Effector memory CD8-positive, alpha-beta T cell (primary cell): ENCODE measurements around the gene EI24.

Experiments
- ATAC-seq: fragments of 150-1000 bp; cut with Tn5 transposase; replicated peaks from 2 replicates; pipeline ENCODE4 v1.10.0; 2021; ENCODE audit warnings: mild to moderate bottlenecking, moderate library complexity
- DNase-seq, 3 experiments: peaks; one replicate each; pipeline ENCODE4 v3.0.0; 2021
- H3K27ac Mint-ChIP-seq, 2 donors: one replicate each; pipeline ENCODE4 v1.8.0; 2022; ENCODE audit warnings: mild to moderate bottlenecking in 2 of 2, mixed read lengths in 2 of 2, moderate library complexity in 2 of 2
- H3K27me3 Mint-ChIP-seq, 2 donors: one replicate each; pipeline ENCODE4 v1.8.0; 2022; ENCODE audit warnings: mixed read lengths in 2 of 2
- H3K36me3 Mint-ChIP-seq: one replicate; pipeline ENCODE4 v1.8.0; 2022; ENCODE audit warnings: mild to moderate bottlenecking, moderate library complexity, mixed read lengths; ENCODE audit not compliant: insufficient read depth
- H3K4me1 Mint-ChIP-seq, 2 donors: one replicate each; pipeline ENCODE4 v1.8.0; 2022; ENCODE audit warnings: low read depth in 2 of 2, mixed read lengths in 2 of 2
- H3K4me3 Mint-ChIP-seq, 2 donors: one replicate each; pipeline ENCODE4 v1.8.0; 2022; ENCODE audit warnings: mild to moderate bottlenecking in 2 of 2, mixed read lengths in 2 of 2, moderate library complexity in 2 of 2
- H3K9me3 Mint-ChIP-seq, 2 donors: one replicate each; pipeline ENCODE4 v1.8.0; 2022; ENCODE audit warnings: mixed read lengths in 2 of 2

Gene EI24

GRCh38 chr11:125588505-125588904 lies 19.2 kb downstream of the EI24 start:
- DNase-seq (no peak), ATAC-seq (no peak)
- Mint-ChIP-seq H3K27me3 (no peaks in the 10 kb centered on the region), H3K4me3 (no peak overlapping the region), H3K9me3 (no peaks in the 10 kb centered on the region), H3K36me3 (peaks cover 34% of the 10 kb centered on the region), H3K27ac (no peak overlapping the region), H3K4me1 (peaks cover 18 to 20% of the 10 kb centered on the region in 2 donors)

- DNase-seq (no peak), ATAC-seq (peak; percentile 21)
- H3K4me3 Mint-ChIP-seq: peak overlapping the region; percentile 90 to 93
- peaks cover 36 to 39% of the 10 kb centered on the region in 2 donors for H3K4me1 Mint-ChIP-seq
- H3K9me3 Mint-ChIP-seq: no peaks in the 10 kb centered on the region
- peak overlapping the region; percentile 97 to 98 for H3K27ac Mint-ChIP-seq
- H3K27me3 Mint-ChIP-seq: no peaks in the 10 kb centered on the region
- peaks cover 22% of the 10 kb centered on the region for H3K36me3 Mint-ChIP-seq
Observed at GRCh38 chr11:125591649-125592304, 22.5 kb downstream of the EI24 start.

- DNase-seq (peak; percentile 98 to 99 (median 98)), ATAC-seq (peak; percentile 91)
- H3K27ac Mint-ChIP-seq: peak within 1 kb of the TSS; percentile 97 to 98
- H3K4me1 Mint-ChIP-seq: peaks cover 36 to 39% of the 10 kb centered on the region in 2 donors
- no peaks in the 10 kb centered on the region for H3K9me3 Mint-ChIP-seq
- no peaks in the 10 kb centered on the region for H3K27me3 Mint-ChIP-seq
- peaks cover 30% of the 10 kb centered on the region for H3K36me3 Mint-ChIP-seq
- peak within 1 kb of the TSS; percentile 90 to 93 for H3K4me3 Mint-ChIP-seq
Observed at GRCh38 chr11:125592305-125593113, 23.2 kb downstream of the EI24 start, which contains the start of gene STT3A. STT3A (plus strand) TSS chr11:125592852; CDS start chr11:125595916, 3,064 bp downstream.

GRCh38 chr11:125593114-125593820 lies 24.0 kb downstream of the EI24 start:
- peaks cover 37% of the 10 kb centered on the region for H3K36me3 Mint-ChIP-seq
- no peak for DNase-seq
- peak overlapping the region; percentile 97 to 98 for H3K27ac Mint-ChIP-seq
- no peaks in the 10 kb centered on the region for H3K27me3 Mint-ChIP-seq
- no peaks in the 10 kb centered on the region for H3K9me3 Mint-ChIP-seq
- peak overlapping the region; percentile 90 to 93 for H3K4me3 Mint-ChIP-seq
- peaks cover 36 to 39% of the 10 kb centered on the region in 2 donors for H3K4me1 Mint-ChIP-seq
- ATAC-seq: no peak

GRCh38 chr11:125594958-125595357 lies 25.7 kb downstream of the EI24 start:
- Mint-ChIP-seq H3K27ac (no peak overlapping the region), H3K36me3 (peaks cover 54% of the 10 kb centered on the region), H3K27me3 (no peaks in the 10 kb centered on the region), H3K4me3 (no peak overlapping the region), H3K9me3 (no peaks in the 10 kb centered on the region), H3K4me1 (peaks cover 36 to 38% of the 10 kb centered on the region in 2 donors)
- DNase-seq (no peak), ATAC-seq (no peak)

- no peaks in the 10 kb centered on the region for H3K27me3 Mint-ChIP-seq
- H3K27ac Mint-ChIP-seq: no peak overlapping the region
- no peak overlapping the region for H3K4me3 Mint-ChIP-seq
- no peaks in the 10 kb centered on the region for H3K9me3 Mint-ChIP-seq
- ATAC-seq (no peak), DNase-seq (no peak)
- peaks cover 6 to 17% of the 10 kb centered on the region in 2 donors for H3K4me1 Mint-ChIP-seq
- H3K36me3 Mint-ChIP-seq: peaks cover 85% of the 10 kb centered on the region
Observed at GRCh38 chr11:125600663-125601062, 31.4 kb downstream of the EI24 start.

- no peak for DNase-seq
- Mint-ChIP-seq H3K27me3 (no peaks in the 10 kb centered on the region), H3K27ac (no peak overlapping the region), H3K4me3 (no peak overlapping the region), H3K36me3 (peaks cover 94% of the 10 kb centered on the region), H3K4me1 (peaks cover 0 to 13% of the 10 kb centered on the region in 2 donors), H3K9me3 (no peaks in the 10 kb centered on the region)
- no peak for ATAC-seq
Observed at GRCh38 chr11:125603207-125603606, 33.9 kb downstream of the EI24 start.

GRCh38 chr11:125605417-125605816 lies 36.1 kb downstream of the EI24 start:
- Mint-ChIP-seq H3K36me3 (peaks cover 97% of the 10 kb centered on the region), H3K27ac (no peak overlapping the region), H3K27me3 (no peaks in the 10 kb centered on the region), H3K4me1 (peaks cover 0 to 13% of the 10 kb centered on the region in 2 donors), H3K4me3 (no peak overlapping the region), H3K9me3 (no peaks in the 10 kb centered on the region)
- DNase-seq (no peak), ATAC-seq (no peak)

- Mint-ChIP-seq H3K36me3 (peaks cover 99% of the 10 kb centered on the region), H3K9me3 (no peaks in the 10 kb centered on the region), H3K4me1 (peaks cover 0 to 2% of the 10 kb centered on the region in 2 donors), H3K4me3 (no peak overlapping the region), H3K27me3 (no peaks in the 10 kb centered on the region), H3K27ac (no peak overlapping the region)
- DNase-seq: no peak
- no peak for ATAC-seq
Observed at GRCh38 chr11:125609545-125609944, 40.3 kb downstream of the EI24 start.

GRCh38 chr11:125618383-125618782 lies 49.1 kb downstream of the EI24 start:
- no peak for ATAC-seq
- H3K36me3 Mint-ChIP-seq: peaks cover 72% of the 10 kb centered on the region

GRCh38 chr11:125621995-125622394 lies 52.7 kb downstream of the EI24 start:
- H3K9me3 Mint-ChIP-seq: no peaks in the 10 kb centered on the region
- H3K4me1 Mint-ChIP-seq: peaks cover 16 to 18% of the 10 kb centered on the region in 2 donors
- ATAC-seq (no peak), DNase-seq (no peak)
- H3K36me3 Mint-ChIP-seq: peaks cover 57% of the 10 kb centered on the region
- H3K27ac Mint-ChIP-seq: peak overlapping the region in 1 of 2 donors; percentile 10
- H3K4me3 Mint-ChIP-seq: no peak overlapping the region
- H3K27me3 Mint-ChIP-seq: no peaks in the 10 kb centered on the region

More at GRCh38 chr11:125618383-125618782, 49.1 kb downstream of the EI24 start:
- Mint-ChIP-seq H3K4me3 (no peak overlapping the region), H3K9me3 (no peaks in the 10 kb centered on the region), H3K27me3 (no peaks in the 10 kb centered on the region), H3K4me1 (no peaks in the 10 kb centered on the region), H3K27ac (no peak overlapping the region)
- DNase-seq: no peak

GRCh38 chr11:125623064-125623463 lies 53.8 kb downstream of the EI24 start:
- H3K4me3 Mint-ChIP-seq: no peak overlapping the region
- H3K4me1 Mint-ChIP-seq: peaks cover 16 to 18% of the 10 kb centered on the region in 2 donors
- no peaks in the 10 kb centered on the region for H3K9me3 Mint-ChIP-seq
- peak overlapping the region; percentile 33 to 46 for H3K27ac Mint-ChIP-seq
- no peaks in the 10 kb centered on the region for H3K27me3 Mint-ChIP-seq
- ATAC-seq (no peak), DNase-seq (no peak)
- H3K36me3 Mint-ChIP-seq: peaks cover 54% of the 10 kb centered on the region

GRCh38 chr11:125624756-125625213 lies 55.5 kb downstream of the EI24 start, which contains the start of gene CHEK1:
CHEK1 (plus strand) TSS chr11:125625163; CDS start chr11:125626769, 1,606 bp downstream.
- ATAC-seq: no peak
- Mint-ChIP-seq H3K36me3 (peaks cover 39% of the 10 kb centered on the region), H3K4me3 (peak within 1 kb of the TSS; percentile 91 to 93), H3K4me1 (peaks cover 16 to 18% of the 10 kb centered on the region in 2 donors), H3K27ac (peak within 1 kb of the TSS; percentile 89 to 94), H3K9me3 (no peaks in the 10 kb centered on the region), H3K27me3 (no peaks in the 10 kb centered on the region)
- DNase-seq: no peak
